ENCODE data around the gene ZER1.

DNA sequence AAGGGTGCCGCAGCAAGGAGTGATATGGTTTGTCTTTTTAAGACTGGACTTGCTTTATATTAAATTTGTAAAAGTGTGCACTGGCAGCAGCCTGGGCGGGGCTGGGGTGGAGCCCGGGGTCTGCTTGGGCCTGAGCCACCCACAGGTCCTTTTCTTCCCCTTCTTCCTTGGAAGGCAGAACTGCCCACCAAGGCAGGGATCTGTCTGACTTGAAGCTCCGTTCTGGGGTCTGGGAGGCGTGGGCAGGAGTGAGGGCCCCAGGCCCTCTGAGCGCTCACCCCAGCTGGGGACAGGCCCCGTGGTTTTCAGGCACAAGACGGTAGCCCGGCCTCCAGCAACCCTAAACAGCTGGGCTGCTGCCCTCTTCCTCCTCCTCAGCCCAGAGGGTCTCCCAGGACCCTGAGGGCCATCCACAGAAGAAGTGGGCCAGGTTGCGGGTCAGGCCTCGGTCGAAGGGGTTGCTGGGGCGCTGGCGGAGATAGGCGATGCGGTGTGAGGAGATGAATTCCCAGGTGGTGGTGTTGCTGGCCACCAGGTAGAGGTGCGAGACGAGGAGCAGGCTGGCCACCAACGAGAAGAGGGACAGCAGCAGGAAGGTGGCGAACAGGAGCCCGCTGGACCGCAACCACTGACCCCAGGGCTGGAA, 50.8 kb downstream of the ZER1 start:
- TF ChIP-seq, protein P1, sequence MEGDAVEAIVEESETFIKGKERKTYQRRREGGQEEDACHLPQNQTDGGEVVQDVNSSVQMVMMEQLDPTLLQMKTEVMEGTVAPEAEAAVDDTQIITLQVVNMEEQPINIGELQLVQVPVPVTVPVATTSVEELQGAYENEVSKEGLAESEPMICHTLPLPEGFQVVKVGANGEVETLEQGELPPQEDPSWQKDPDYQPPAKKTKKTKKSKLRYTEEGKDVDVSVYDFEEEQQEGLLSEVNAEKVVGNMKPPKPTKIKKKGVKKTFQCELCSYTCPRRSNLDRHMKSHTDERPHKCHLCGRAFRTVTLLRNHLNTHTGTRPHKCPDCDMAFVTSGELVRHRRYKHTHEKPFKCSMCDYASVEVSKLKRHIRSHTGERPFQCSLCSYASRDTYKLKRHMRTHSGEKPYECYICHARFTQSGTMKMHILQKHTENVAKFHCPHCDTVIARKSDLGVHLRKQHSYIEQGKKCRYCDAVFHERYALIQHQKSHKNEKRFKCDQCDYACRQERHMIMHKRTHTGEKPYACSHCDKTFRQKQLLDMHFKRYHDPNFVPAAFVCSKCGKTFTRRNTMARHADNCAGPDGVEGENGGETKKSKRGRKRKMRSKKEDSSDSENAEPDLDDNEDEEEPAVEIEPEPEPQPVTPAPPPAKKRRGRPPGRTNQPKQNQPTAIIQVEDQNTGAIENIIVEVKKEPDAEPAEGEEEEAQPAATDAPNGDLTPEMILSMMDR (IDR thresholded peaks at IDR 0.05; ENCODE audit: low read length), result no peak
- TF ChIP-seq EZH2 (optimal IDR thresholded peaks at IDR 0.05; ENCODE audit: low read depth, low read length), result no peak
